Fibroblast of villous mesenchyme (primary cell): ENCODE measurements around the gene FBXO44. TPM values are rescaled to one million over a fixed set of nuclear protein-coding genes. Genes with fewer than 3 reads are reported as not detected.

Experiments
- DNase-seq: peaks from one replicate; pipeline ENCODE4 v3.0.0-alpha.2; 2010; ENCODE audit warnings: low read depth
- H3K4me3 ChIP-seq: 2 replicates; pipeline ENCODE4 v1.5.1; 2011; ENCODE audit warnings: low read depth, mild to moderate bottlenecking, low read length
- CTCF ChIP-seq: IDR thresholded peaks from 2 replicates; pipeline ENCODE4 v1.5.1; 2012; ENCODE audit warnings: low read depth, mild to moderate bottlenecking, low read length; ENCODE audit not compliant: insufficient read depth
- total RNA-seq: library from RNA; depleted of rRNA; stranded (reverse); fragments of >200 nt; gene quantifications from 2 replicates; pipeline ENCODE4 v1.2.3, GENCODE V29; 2012

The FBXO44 gene
- total RNA-seq, 1 donor: 14.2 TPM

GRCh38 chr1:11649624-11650330 lies 4.9 kb upstream of the FBXO44 start:
- no peak for DNase-seq
- H3K4me3 ChIP-seq: no peak overlapping the region
- TF ChIP-seq CTCF: no peak

DNA sequence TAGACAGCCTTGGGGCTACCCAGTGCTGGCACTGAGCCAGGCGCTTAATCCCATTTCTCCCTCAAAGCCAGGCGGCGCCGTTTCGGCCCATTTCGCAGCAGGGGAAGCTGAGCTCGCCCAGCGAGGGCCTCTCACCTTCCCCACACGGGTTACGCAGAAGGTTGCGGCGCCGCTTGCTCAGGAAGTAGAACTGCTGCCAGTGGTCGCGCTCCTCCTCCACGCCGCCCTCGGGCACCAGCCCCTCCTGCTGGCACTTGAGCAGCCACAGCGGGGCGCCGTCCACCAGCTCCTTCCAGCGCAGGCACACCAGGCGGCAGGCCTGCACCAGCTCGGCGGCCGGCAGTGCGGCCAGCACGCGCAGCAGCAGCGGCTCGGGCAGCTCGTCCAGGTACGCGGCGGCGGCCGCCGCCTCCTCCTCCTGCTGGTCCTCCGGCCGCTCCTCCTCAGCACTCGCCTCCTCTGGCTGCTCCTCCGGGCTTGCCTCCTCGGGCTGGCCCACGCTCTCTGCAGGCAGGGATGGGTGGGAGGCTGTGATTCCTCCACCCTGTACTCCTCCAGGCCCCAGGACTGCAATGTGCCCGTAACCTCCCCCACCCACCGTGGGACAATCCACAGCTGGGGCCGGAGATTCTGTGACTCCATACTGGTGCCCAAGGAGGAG lies 4.2 kb upstream of the FBXO44 start:
- TF ChIP-seq CTCF: peak; percentile 71
- DNase-seq: peak; percentile 71
- H3K4me3 ChIP-seq: no peak overlapping the region

- no peak for TF ChIP-seq CTCF
- no peak for DNase-seq
Observed at GRCh38 chr1:11651017-11651416, 3.7 kb upstream of the FBXO44 start.

GRCh38 chr1:11652203-11652780 lies 2.4 kb upstream of the FBXO44 start:
- no peak for DNase-seq
- no peak for TF ChIP-seq CTCF
- no peak overlapping the region for H3K4me3 ChIP-seq

More at GRCh38 chr1:11651017-11651416, 3.7 kb upstream of the FBXO44 start:
- H3K4me3 ChIP-seq: no peak overlapping the region

GRCh38 chr1:11653101-11653860 lies 1.4 kb upstream of the FBXO44 start:
- H3K4me3 ChIP-seq: no peak overlapping the region
- no peak for TF ChIP-seq CTCF
- no peak for DNase-seq

GRCh38 chr1:11653861-11654136 lies 878 bp upstream of the FBXO44 start:
- no peak for TF ChIP-seq CTCF
- peak overlapping the region; percentile 80 for H3K4me3 ChIP-seq
- no peak for DNase-seq
